Stimulated activated CD4-positive, alpha-beta T cell treated with anti-CD3 and anti-CD28 coated beads, Interleukin-1b, Interleukin-23, amount 100 ng/mL, for 48 hours (primary cell): Measurements from ENCODE around the gene FILIP1L.

ENCODE experiments used
- DNase-seq: peaks from one replicate; pipeline ENCODE4 v3.0.0-alpha.2; 2020

FILIP1L gene

GRCh38 chr3:100006570-100007271 lies 107.6 kb downstream of the FILIP1L start:
- DNase-seq: no peak

GRCh38 chr3:100005665-100006393 lies 108.5 kb downstream of the FILIP1L start:
- DNase-seq: no peak

GRCh38 chr3:100004931-100005330 lies 109.4 kb downstream of the FILIP1L start:
- DNase-seq: no peak

DNA sequence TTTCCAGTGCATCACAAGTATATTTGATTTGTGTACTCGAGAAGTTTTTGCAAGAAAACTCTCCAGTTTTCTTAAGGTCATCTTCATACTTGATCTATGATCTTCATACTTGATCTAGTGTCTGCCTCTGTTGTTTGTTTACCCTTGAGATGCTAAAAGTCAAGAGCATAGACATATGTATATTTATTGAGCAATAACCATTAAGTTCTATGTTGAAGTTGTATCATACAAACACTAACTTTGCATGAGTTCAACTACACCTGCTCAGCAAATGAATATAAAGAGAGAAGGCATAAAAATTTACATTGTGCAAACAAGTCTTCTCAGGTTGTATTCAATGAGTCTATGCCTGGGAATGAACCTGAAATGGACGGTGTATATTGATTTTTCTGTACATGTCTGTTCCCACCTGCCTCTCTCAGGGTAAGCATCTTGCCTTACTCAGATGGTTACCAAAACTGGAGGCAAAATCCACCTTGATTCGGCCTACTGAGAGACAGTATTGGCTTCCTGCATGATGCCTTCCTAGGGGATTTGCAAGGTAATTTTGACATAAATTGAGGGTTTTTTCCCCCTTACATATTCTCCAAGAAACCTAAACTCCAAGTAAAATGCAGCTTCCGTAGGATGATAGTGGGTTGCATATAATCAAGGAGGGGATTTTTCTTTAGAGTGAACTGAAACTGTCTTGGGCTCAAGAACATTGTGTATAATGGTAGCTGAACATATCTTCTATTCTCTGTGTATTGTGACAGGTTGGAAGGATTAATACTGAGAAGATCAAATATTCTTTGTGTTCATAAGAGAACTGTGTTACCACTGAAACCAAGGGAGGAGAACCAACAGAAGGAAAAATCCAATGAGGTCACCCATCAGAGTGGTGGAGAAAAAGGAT lies 110.4 kb downstream of the FILIP1L start:
- DNase-seq: no peak

DNA sequence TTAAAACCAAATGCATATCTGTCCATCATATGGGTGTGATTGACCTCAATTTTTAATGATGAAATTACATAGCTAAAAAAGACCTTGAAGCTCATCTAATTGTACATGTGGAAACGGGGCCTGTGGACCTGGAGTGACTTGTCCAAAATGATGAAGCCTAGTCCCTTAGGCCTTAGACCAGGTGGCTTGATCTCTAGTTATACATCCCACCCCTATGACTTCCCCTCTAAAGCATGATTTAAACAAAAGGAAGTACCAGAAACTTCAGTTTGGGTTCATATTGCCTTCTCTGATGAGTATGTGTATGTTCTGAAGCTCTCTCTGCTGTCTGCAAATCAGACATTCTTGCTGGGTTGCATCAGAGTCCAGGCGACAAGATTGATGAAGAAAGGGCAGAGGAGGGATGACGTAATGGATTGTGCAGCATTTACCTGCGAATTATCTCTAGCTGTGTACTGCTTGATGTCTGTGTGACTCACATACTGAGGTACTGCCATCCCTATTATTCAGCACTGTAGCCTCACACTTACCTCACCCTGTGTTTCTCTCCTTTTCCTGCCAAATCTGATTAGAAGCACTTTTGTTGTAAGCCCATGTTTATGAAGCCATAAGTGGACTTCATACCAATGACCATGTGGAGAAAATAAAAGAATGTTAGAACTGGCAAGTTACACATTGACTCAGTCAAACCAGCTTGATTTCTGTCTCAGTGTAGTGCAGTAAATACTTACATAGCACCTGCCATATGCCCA lies 111.5 kb downstream of the FILIP1L start:
- no peak for DNase-seq

GRCh38 chr3:100001526-100002270 lies 112.6 kb downstream of the FILIP1L start:
- no peak for DNase-seq

GRCh38 chr3:100001083-100001482 lies 113.2 kb downstream of the FILIP1L start:
- DNase-seq: no peak

GRCh38 chr3:99999536-99999935 lies 114.8 kb downstream of the FILIP1L start:
- no peak for DNase-seq

GRCh38 chr3:99997293-99997692 lies 117.0 kb downstream of the FILIP1L start:
- DNase-seq: no peak

GRCh38 chr3:99990179-99990578 lies 124.1 kb downstream of the FILIP1L start:
- no peak for DNase-seq

- no peak for DNase-seq
Observed at GRCh38 chr3:99984668-99985067, 129.6 kb downstream of the FILIP1L start.

DNA sequence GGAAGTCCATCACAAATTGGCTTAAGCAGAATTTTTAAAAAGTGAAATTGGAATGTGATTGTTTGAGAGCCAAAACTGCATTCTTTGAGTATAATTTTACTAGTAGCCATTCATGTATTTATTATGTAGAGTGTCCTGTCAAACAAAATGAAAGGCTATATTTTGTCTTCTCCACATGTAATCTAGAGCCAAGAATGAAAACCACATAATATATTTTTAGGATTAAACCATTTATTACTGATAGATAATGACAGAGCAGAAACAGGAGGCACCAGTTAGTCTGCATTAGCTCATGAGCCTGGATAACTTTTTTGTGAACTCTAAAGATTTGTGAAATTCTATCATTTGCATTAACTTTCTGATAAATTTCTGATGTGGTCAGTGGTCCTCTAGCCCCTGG lies 130.2 kb downstream of the FILIP1L start:
- no peak for DNase-seq

- no peak for DNase-seq
Observed at GRCh38 chr3:99982650-99983049, 131.7 kb downstream of the FILIP1L start.

- no peak for DNase-seq
Observed at GRCh38 chr3:99981138-99981537, 133.2 kb downstream of the FILIP1L start.

GRCh38 chr3:99980606-99981005 lies 133.7 kb downstream of the FILIP1L start:
- DNase-seq: no peak

- DNase-seq: no peak
Observed at GRCh38 chr3:99978221-99978620, 136.1 kb downstream of the FILIP1L start.

- DNase-seq: no peak
Observed at GRCh38 chr3:99976584-99976983, 137.7 kb downstream of the FILIP1L start.

GRCh38 chr3:99974989-99975388 lies 139.3 kb downstream of the FILIP1L start:
- no peak for DNase-seq

DNA sequence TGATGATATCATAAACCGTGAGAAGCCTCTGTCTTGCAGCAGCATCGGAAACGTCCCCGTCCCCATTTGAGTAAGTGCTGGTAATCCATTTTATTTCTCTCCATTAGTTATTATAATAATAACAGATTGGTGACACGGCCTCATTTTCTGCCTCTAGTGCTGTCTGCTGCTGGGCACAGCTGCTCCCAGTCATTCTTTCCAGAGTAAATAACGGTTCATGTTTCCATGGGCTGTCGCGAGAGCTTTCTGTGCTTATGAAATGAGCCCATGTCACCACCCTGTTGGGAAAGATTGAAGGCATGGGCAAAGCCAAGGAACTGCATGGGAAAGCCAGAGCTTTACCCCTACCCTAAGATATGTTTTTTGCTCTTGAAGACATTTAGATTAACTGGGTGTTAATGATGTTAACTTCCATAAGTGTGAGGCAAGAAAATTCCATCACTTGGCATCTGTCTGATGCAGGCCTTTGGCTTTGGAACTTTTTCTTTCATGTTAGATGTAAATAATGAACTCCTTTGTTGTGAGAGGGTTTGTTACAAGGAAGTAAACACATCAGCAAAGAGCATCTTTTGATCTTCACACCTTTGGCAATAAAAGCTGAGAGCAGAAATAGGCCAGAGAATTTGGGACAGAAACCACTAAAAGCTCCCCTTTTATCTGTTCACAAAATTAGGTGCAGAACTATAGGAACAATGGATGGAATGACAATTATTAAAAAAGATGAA lies 141.8 kb downstream of the FILIP1L start:
- DNase-seq: no peak

- DNase-seq: no peak
Observed at GRCh38 chr3:99971761-99972160, 142.5 kb downstream of the FILIP1L start.

DNA sequence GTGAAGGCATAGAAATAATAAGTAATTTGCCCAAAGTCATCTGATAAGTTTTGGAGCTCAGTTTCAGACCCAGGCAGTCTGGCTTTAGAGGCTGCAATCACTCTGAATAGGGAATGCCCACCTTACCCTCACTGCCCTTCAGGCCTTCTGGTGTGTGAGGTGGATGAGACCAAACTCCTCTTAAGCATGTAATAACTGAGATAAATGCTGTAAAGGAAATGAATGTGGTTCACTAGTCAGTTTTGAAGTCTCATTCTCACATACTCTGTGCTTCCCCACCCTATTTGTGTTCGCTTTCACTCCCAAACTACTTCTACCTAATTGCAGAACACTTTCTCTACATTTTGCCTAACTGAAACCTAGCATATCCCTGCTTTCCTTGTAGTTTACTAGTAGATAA lies 144.1 kb downstream of the FILIP1L start:
- DNase-seq: no peak
